GM10248 (cell line): ENCODE measurements around the gene GRID1.
A peak's percentile ranks its signal among the peaks of the same experiment; 100 is the strongest.

ENCODE experiments used
- CTCF ChIA-PET: fragments of 300-600 bp; sonication (Branson Sonifier 250); formaldehyde crosslinking; extraction: SDS; loops from one replicate; lab custom pipeline; 2021; ENCODE audit warnings: antibody characterized with exemption; lab: Yijun Ruan, JAX
- POLR2A ChIA-PET: fragments of 350-650 bp; sonication (Branson Sonifier 250); formaldehyde crosslinking; extraction: SDS; loops from one replicate; lab custom pipeline; 2020; ENCODE audit warnings: antibody characterized with exemption; lab: Yijun Ruan, JAX
- DNase-seq: peaks from one replicate; pipeline ENCODE4 v3.0.0; 2012; ENCODE audit errors: extremely low spot score
- TF ChIP-seq, protein P1 (sequence below): IDR thresholded peaks from 2 replicates; pipeline ENCODE4 v1.5.1; 2012; ENCODE audit warnings: mild to moderate bottlenecking, low read depth; ENCODE audit errors: extremely low read depth, missing control alignments, control extremely low read depth

GRID1 gene

DNA sequence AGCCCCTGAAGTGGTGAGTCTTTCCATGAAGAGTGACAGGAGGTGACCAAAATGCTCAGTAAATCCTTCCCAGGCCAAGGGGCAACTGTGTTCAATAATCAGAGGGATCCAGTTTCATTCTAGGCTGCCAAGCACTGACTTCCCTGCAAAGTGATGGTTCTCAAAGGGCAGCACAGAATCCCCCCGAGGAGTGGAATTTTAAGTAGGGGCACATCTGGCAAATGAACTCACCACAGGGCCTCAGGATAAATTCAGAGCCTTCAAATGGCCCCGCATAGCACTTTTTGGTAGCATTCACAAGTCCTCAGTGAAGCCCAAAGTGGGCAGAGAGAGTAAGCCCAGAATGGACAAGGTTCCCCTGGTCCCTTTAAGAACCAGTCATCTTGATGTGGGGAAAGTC lies 602.5 kb downstream of the GRID1 start:
- TF ChIP-seq, protein P1, sequence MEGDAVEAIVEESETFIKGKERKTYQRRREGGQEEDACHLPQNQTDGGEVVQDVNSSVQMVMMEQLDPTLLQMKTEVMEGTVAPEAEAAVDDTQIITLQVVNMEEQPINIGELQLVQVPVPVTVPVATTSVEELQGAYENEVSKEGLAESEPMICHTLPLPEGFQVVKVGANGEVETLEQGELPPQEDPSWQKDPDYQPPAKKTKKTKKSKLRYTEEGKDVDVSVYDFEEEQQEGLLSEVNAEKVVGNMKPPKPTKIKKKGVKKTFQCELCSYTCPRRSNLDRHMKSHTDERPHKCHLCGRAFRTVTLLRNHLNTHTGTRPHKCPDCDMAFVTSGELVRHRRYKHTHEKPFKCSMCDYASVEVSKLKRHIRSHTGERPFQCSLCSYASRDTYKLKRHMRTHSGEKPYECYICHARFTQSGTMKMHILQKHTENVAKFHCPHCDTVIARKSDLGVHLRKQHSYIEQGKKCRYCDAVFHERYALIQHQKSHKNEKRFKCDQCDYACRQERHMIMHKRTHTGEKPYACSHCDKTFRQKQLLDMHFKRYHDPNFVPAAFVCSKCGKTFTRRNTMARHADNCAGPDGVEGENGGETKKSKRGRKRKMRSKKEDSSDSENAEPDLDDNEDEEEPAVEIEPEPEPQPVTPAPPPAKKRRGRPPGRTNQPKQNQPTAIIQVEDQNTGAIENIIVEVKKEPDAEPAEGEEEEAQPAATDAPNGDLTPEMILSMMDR: no peak
- ChIA-PET CTCF (no interaction called here), POLR2A (no interaction called here)
- DNase-seq: no peak

DNA sequence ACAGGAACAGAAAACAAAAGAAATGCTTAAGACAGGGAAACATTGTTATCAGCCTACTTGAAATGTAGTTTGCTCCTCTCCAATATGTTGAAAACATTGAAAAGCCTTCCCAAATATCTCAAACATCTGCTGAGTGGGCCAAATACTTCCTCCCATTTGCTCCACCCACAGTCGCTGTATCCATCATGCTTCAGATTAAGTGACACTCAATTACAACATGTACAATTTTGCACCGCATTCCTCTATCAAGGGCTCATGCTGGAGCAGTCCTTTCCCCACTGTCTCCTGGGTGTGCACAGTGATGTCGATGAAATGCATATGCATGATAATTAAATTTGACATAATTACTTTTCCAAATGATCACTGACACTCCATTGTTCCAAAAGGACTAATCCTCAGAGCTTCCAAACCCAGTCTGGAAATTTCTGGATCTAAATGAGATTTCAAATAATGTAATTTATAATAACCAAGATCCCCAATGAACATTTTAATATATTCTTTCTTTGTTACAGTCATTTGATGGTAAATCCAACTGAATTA lies 604.6 kb downstream of the GRID1 start:
- CTCF ChIA-PET: interaction anchor here (0.9 kb wide), 1 partner anchor 8 kb away, joined by 4 read pairs; no protein-coding TSS in a partner anchor
- no peak for DNase-seq
- POLR2A ChIA-PET: no interaction called here
- TF ChIP-seq, protein P1: no peak

DNA sequence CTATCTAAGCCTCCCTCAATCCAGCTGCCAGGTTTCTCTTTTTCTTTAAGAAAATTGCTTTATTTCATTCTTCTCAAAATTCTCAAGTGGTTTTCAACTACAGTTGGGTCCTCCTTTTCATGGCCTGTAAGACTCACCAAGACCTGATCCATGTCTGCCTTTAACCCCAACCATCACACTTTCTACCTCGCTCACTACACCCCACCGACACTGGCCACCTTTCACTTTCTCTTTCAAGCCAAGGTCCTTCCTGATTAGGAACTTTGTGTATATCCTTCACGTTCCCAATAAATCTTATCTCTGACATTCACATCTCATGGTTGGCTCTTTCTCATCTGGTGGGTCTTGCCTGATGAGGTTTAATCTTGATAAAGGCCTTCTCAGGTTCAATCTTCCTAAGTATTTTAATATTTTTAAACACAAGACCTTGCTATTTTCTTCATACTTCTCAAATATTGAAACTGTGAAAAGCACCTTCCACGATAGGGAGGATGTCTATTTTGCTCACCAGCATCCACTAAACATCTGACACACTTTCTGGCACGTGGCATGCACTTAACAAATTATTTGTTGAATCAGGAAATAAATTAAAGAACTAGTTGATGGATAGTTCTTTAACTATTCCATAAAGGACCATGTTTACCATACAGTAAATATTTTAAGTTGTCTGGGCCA lies 624.8 kb downstream of the GRID1 start:
- TF ChIP-seq, protein P1: no peak
- ChIA-PET CTCF (no interaction called here), POLR2A (interaction anchor here (0.6 kb wide), 1 partner anchor 484 kb away, joined by 3 read pairs; no protein-coding TSS in a partner anchor)
- DNase-seq: peak; percentile 31

DNA sequence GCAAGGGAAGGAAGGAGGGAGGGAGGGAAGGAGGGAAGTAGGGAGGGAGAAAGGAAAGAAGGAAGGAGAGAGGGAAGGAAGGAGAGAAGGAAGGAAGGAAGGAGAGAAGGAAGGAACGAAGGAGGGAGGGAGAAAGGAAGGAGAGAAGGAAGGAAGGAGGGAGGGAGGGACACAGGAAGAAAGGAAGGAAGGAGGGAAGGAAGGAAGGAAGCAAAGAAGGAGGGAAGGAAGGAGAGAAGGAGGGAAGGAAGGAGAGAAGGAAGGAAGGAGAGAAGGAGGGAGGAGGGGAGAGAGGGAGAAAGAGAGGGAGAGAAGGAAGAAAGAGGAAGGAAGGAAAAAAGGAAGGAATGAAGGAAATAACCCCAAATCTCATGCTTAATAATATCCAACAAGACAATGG lies 630.6 kb downstream of the GRID1 start:
- POLR2A ChIA-PET: no interaction called here
- TF ChIP-seq, protein P1: no peak
- CTCF ChIA-PET: no interaction called here
- DNase-seq: no peak

DNA sequence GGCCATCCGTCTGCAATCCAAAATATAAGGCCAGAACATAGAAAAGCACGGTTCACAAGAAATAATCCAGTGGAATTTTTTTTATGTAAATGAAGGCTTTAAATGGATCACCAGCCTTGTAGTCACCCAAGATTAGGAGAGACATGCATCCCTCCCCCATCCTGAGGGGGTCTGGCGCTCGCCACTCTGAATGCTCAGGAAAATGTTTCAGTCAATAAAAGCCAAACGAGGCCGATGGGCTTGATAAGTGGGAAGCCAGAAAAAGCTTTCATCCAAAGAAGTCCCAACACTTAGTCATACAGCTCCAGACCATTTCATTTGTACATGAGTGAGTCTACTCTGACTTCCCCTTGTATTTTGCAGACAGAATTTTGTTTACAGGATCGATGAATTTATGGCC lies 631.8 kb downstream of the GRID1 start:
- TF ChIP-seq, protein P1: no peak
- no peak for DNase-seq
- CTCF ChIA-PET: interaction anchor here (0.9 to 1.2 kb wide), 2 partner anchors 11 to 15 kb away, joined by 3 read pairs; no protein-coding TSS in a partner anchor
- POLR2A ChIA-PET: no interaction called here

DNA sequence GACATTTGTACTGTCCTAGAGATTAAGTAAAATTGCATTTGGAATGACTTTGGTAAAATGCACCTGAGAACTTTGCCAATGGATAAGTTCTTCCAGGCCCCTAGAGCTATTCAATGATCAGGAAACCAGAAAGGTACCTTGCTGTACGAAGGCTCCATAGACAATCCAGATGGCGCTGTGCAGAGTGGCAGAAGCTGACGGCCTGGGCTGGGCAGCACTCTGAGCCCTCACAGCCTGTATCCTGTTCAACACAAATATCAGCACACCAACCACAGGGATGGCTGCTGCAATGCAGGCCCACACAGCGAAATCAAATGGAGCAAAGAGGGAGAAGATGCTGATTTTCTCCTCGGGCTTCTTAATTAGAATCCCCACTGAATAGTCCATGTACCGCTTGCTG lies 642.4 kb downstream of the GRID1 start:
- ChIA-PET CTCF (interaction anchor here (1.3 kb wide), 1 partner anchor 11 kb away, joined by 3 read pairs; no protein-coding TSS in a partner anchor), POLR2A (no interaction called here)
- TF ChIP-seq, protein P1: no peak
- DNase-seq: no peak
